A673 (cell line): Measurements from ENCODE around the gene FAIM2. TPM values are rescaled to one million over a fixed set of nuclear protein-coding genes. Genes with fewer than 3 reads are reported as not detected.

Experiments
- BruUV-seq: library from RNA; stranded (reverse); fragments of 400-500 nt; replicated peaks from 2 replicates; lab custom pipeline; 2021; lab: Mats Ljungman, UMichigan
- CTCF ChIA-PET: fragments of 300-600 bp; sonication (Branson Sonifier 250); formaldehyde crosslinking; loops from one replicate; lab custom pipeline; 2022; ENCODE audit warnings: antibody characterized with exemption; lab: Charles Lee
- POLR2A ChIA-PET: fragments of 300-600 bp; sonication (Branson Sonifier 250); formaldehyde crosslinking; loops from one replicate; lab custom pipeline; 2022; ENCODE audit warnings: antibody characterized with exemption; ENCODE audit not compliant: low non-redundant PET; lab: Charles Lee
- DNase-seq: peaks from one replicate; pipeline ENCODE4 v3.0.0-alpha.2; 2015; ENCODE audit warnings: low spot score
- H3K27ac ChIP-seq: fragments of 200-600 bp; sonication (generic); 2 replicates; pipeline ENCODE4 v1.5.1; 2016; ENCODE audit warnings: mixed run types, low read depth, mild to moderate bottlenecking, mixed read lengths, antibody characterized with exemption, low read length; ENCODE audit not compliant: poor library complexity, severe bottlenecking
- H3K27me3 ChIP-seq: fragments of 200-600 bp; sonication (generic); replicated peaks from 2 replicates; pipeline ENCODE4 v1.6.1; 2017; ENCODE audit warnings: mixed run types, low read depth, mild to moderate bottlenecking, mixed read lengths, antibody characterized with exemption, low read length; ENCODE audit not compliant: insufficient read depth, poor library complexity
- H3K36me3 ChIP-seq: fragments of 200-600 bp; sonication (generic); 2 replicates; pipeline ENCODE4 v1.6.1; 2016; ENCODE audit warnings: mixed run types, mild to moderate bottlenecking, mixed read lengths, antibody characterized with exemption, low read length; ENCODE audit not compliant: insufficient read depth, poor library complexity, severe bottlenecking
- H3K4me1 ChIP-seq: fragments of 200-600 bp; sonication (generic); 2 replicates; pipeline ENCODE4 v1.6.1; 2017; ENCODE audit warnings: mixed run types, mild to moderate bottlenecking, mixed read lengths, antibody characterized with exemption, low read length; ENCODE audit not compliant: insufficient read depth, poor library complexity, severe bottlenecking
- H3K4me3 ChIP-seq: fragments of 200-600 bp; sonication (generic); 2 replicates; pipeline ENCODE4 v1.5.1; 2016; ENCODE audit warnings: low read depth, mixed run types, mild to moderate bottlenecking, mixed read lengths, low read length; ENCODE audit not compliant: poor library complexity, severe bottlenecking
- H3K9me3 ChIP-seq: fragments of 200-600 bp; sonication (generic); 2 replicates; pipeline ENCODE4 v1.6.1; 2016; ENCODE audit warnings: mixed run types, low read depth, mild to moderate bottlenecking, mixed read lengths, antibody characterized with exemption, low read length; ENCODE audit not compliant: poor library complexity, severe bottlenecking
- CTCF ChIP-seq: fragments of 300-800, 200-600 bp; sonication (generic); conservative IDR thresholded peaks from 2 replicates; pipeline ENCODE4 v1.5.1; 2017; ENCODE audit warnings: low read depth, mild to moderate bottlenecking, antibody characterized with exemption, low read length, moderate library complexity, mixed read lengths
- EZH2 ChIP-seq: fragments of 200-600 bp; sonication (generic); IDR thresholded peaks from 2 replicates; pipeline ENCODE4 v1.6.1; 2017; ENCODE audit warnings: borderline replicate concordance, low read depth, mild to moderate bottlenecking, mixed read lengths, antibody characterized with exemption, low read length; ENCODE audit not compliant: poor library complexity, severe bottlenecking
- intact Hi-C: fragments of 100-400 bp; cut with micrococcal nuclease; formaldehyde crosslinking; loops from one replicate; pipeline ENCODE4 v1.10.0; 2022; ENCODE audit not compliant: unreplicated experiment
- total RNA-seq: library from RNA; stranded (reverse); gene quantifications from 2 replicates; pipeline ENCODE4 v1.2.3, GENCODE V29; 2021

The FAIM2 gene
- total RNA-seq, 1 experiment from 2014 or later, result not detected

DNA sequence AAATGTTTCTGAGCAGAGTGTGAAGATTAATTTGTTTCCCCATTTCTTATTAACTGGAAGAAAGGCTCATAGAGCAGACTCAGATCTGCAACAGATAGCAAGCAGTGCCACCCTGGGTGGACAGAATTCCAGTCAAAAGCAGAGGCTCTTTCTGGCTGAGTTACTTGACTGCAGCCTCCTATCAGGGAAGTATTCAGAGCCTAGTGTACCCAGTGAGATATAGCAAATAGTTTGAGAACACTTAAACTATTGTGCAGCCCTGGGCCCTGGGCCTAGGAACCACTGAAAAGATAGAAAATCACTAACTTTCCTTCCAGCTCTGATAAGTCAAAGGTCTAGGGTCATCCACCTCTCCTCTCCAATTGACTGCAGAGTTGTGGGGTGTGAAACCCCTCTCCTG, 35.6 kb upstream of the FAIM2 start:
- TF ChIP-seq CTCF (no peak), EZH2 (no peak)

GRCh38 chr12:49937639-49938300, 34.1 kb upstream of the FAIM2 start:
- no peak overlapping the region for H3K27ac ChIP-seq
- no peak for DNase-seq
- intact Hi-C loops, result no loop called here
- TF ChIP-seq EZH2 (no peak), CTCF (no peak)
- no peak overlapping the region for H3K4me3 ChIP-seq
- no peaks in the 10 kb centered on the region for H3K27me3 ChIP-seq
- no peaks in the 10 kb centered on the region for H3K9me3 ChIP-seq
- no peaks in the 10 kb centered on the region for H3K36me3 ChIP-seq
- no TSS peak for BruUV-seq
- POLR2A ChIA-PET, result no interaction called here
- CTCF ChIA-PET, result no interaction called here
- no peaks in the 10 kb centered on the region for H3K4me1 ChIP-seq

More for the DNA sequence above, 35.6 kb upstream of the FAIM2 start:
- Histone ChIP-seq H3K36me3 (no peaks in the 10 kb centered on the region), H3K9me3 (no peaks in the 10 kb centered on the region), H3K27me3 (no peaks in the 10 kb centered on the region), H3K4me3 (no peak overlapping the region), H3K27ac (no peak overlapping the region), H3K4me1 (no peaks in the 10 kb centered on the region)
- intact Hi-C loops, result no loop called here
- ChIA-PET CTCF (no interaction called here), POLR2A (no interaction called here)
- no TSS peak for BruUV-seq
- no peak for DNase-seq

- H3K4me3 ChIP-seq, result no peak overlapping the region
- H3K36me3 ChIP-seq, result no peaks in the 10 kb centered on the region
These were observed 33.2 kb upstream of the FAIM2 start for GRCh38 chr12:49936925-49937324.

More at GRCh38 chr12:49936925-49937324, 33.2 kb upstream of the FAIM2 start:
- Histone ChIP-seq H3K9me3 (no peaks in the 10 kb centered on the region), H3K27me3 (no peaks in the 10 kb centered on the region), H3K4me1 (no peaks in the 10 kb centered on the region), H3K27ac (no peak overlapping the region)
- ChIA-PET CTCF (no interaction called here), POLR2A (no interaction called here)
- no peak for DNase-seq
- intact Hi-C loops, result no loop called here
- no peak for TF ChIP-seq EZH2
- TF ChIP-seq CTCF, result no peak
- BruUV-seq, result no TSS peak
